ENCODE results near the gene MSRB2.

- TF ChIP-seq CTCF (IDR thresholded peaks at IDR 0.05; ENCODE audit: low read length) (no peak), EZH2 (IDR thresholded peaks at IDR 0.05; ENCODE audit: borderline replicate concordance, low read length) (no peak)
Measured at GRCh38 chr10:23095966-23096801, 805 bp downstream of the MSRB2 start.

Data from OCI-LY1 (cell line).